KOPT-K1 (cell line): ENCODE measurements around the gene POLG2.
"Not testable (repeated sequence)": the region's sequence is repeated elsewhere in the genome, so short reads cannot be mapped to it uniquely, and the experiment has no call there.

Source experiments
- H3K27ac ChIP-seq: fragments of 200-600 bp; sonication (generic); 2 replicates; pipeline ENCODE4 v1.5.1; 2016; ENCODE audit warnings: antibody characterized with exemption, mild to moderate bottlenecking, low read depth, low read length; ENCODE audit not compliant: poor library complexity, severe bottlenecking
- H3K36me3 ChIP-seq: fragments of 200-600 bp; sonication (generic); 2 replicates; pipeline ENCODE4 v1.5.1; 2017; ENCODE audit warnings: antibody characterized with exemption, mild to moderate bottlenecking, low read length, moderate library complexity; ENCODE audit not compliant: insufficient read depth
- H3K9me3 ChIP-seq: fragments of 200-600 bp; sonication (generic); 2 replicates; pipeline ENCODE4 v1.5.1; 2017; ENCODE audit warnings: antibody characterized with exemption, low read length, mild to moderate bottlenecking; ENCODE audit not compliant: insufficient read depth, poor library complexity, severe bottlenecking

Gene POLG2

GRCh38 chr17:64500862-64501765 lies 4.3 kb upstream of the POLG2 start:
- H3K27ac ChIP-seq = no peak overlapping the region
- no peaks in the 10 kb centered on the region for H3K9me3 ChIP-seq
- peaks cover 82% of the 10 kb centered on the region for H3K36me3 ChIP-seq

GRCh38 chr17:64500487-64500859 lies 3.6 kb upstream of the POLG2 start:
- Histone ChIP-seq H3K9me3 (no peaks in the 10 kb centered on the region), H3K36me3 (peaks cover 80% of the 10 kb centered on the region), H3K27ac (no peak overlapping the region)

- Histone ChIP-seq H3K9me3 (no peaks in the 10 kb centered on the region), H3K36me3 (peaks cover 76% of the 10 kb centered on the region), H3K27ac (no peak overlapping the region)
Measured at GRCh38 chr17:64499805-64500486, 3.1 kb upstream of the POLG2 start.

GRCh38 chr17:64498308-64499203 lies 1.7 kb upstream of the POLG2 start:
- Histone ChIP-seq H3K27ac (peak overlapping the region; percentile 90), H3K9me3 (no peaks in the 10 kb centered on the region), H3K36me3 (peaks cover 73% of the 10 kb centered on the region)

GRCh38 chr17:64497565-64498035 lies 746 bp upstream of the POLG2 start:
- H3K36me3 ChIP-seq = peaks cover 73% of the 10 kb centered on the region
- peak overlapping the region; percentile 90 for H3K27ac ChIP-seq

GRCh38 chr17:64496348-64496785 lies 487 bp downstream of the POLG2 start:
- Histone ChIP-seq H3K36me3 (peaks cover 73% of the 10 kb centered on the region), H3K27ac (peak overlapping the region; percentile 90), H3K9me3 (no peaks in the 10 kb centered on the region)

More at GRCh38 chr17:64497565-64498035, 746 bp upstream of the POLG2 start:
- no peaks in the 10 kb centered on the region for H3K9me3 ChIP-seq

GRCh38 chr17:64495300-64495699 lies 1.6 kb downstream of the POLG2 start:
- Histone ChIP-seq H3K36me3 (peaks cover 73% of the 10 kb centered on the region), H3K27ac (peak overlapping the region; percentile 90)
- not testable (repeated sequence) for H3K9me3 ChIP-seq

GRCh38 chr17:64494121-64494520 lies 2.7 kb downstream of the POLG2 start:
- Histone ChIP-seq H3K27ac (no peak overlapping the region), H3K9me3 (no peaks in the 10 kb centered on the region), H3K36me3 (peaks cover 73% of the 10 kb centered on the region)

- Histone ChIP-seq H3K9me3 (no peaks in the 10 kb centered on the region), H3K36me3 (peaks cover 73% of the 10 kb centered on the region), H3K27ac (no peak overlapping the region)
Measured at GRCh38 chr17:64492481-64493109, 4.3 kb downstream of the POLG2 start.

- H3K9me3 ChIP-seq = no peaks in the 10 kb centered on the region
- no peak overlapping the region for H3K27ac ChIP-seq
- H3K36me3 ChIP-seq = peaks cover 76% of the 10 kb centered on the region
Measured at GRCh38 chr17:64491994-64492393, 4.9 kb downstream of the POLG2 start.

GRCh38 chr17:64491034-64491860 lies 5.6 kb downstream of the POLG2 start:
- Histone ChIP-seq H3K9me3 (no peaks in the 10 kb centered on the region), H3K36me3 (peaks cover 84% of the 10 kb centered on the region), H3K27ac (no peak overlapping the region)

GRCh38 chr17:64488301-64488700 lies 8.6 kb downstream of the POLG2 start:
- H3K36me3 ChIP-seq = peaks cover 100% of the 10 kb centered on the region
- H3K27ac ChIP-seq = no peak overlapping the region
- H3K9me3 ChIP-seq = no peaks in the 10 kb centered on the region

GRCh38 chr17:64484380-64484779 lies 12.5 kb downstream of the POLG2 start:
- Histone ChIP-seq H3K36me3 (peaks cover 99% of the 10 kb centered on the region), H3K9me3 (no peaks in the 10 kb centered on the region), H3K27ac (no peak overlapping the region)

GRCh38 chr17:64480951-64481350 lies 15.9 kb downstream of the POLG2 start:
- Histone ChIP-seq H3K27ac (no peak overlapping the region), H3K9me3 (no peaks in the 10 kb centered on the region), H3K36me3 (peaks cover 98% of the 10 kb centered on the region)
